Activated CD4-positive, alpha-beta T cell treated with anti-CD3 and anti-CD28 coated beads, Interleukin-2, amount 50 U/mL, for 16 hours (primary cell): Measurements from ENCODE around the gene SLC3A2.
"Not testable (repeated sequence)": the region's sequence is repeated elsewhere in the genome, so short reads cannot be mapped to it uniquely, and the experiment has no call there.

Source experiments
- DNase-seq: peaks from one replicate; pipeline ENCODE4 v3.0.0-alpha.2; 2020

Gene SLC3A2

GRCh38 chr11:62933750-62934495, 53.2 kb downstream of the SLC3A2 start:
- DNase-seq = no peak

GRCh38 chr11:62934496-62934785, 53.7 kb downstream of the SLC3A2 start:
- no peak for DNase-seq

- DNase-seq = not testable (repeated sequence)
Observed at GRCh38 chr11:62937528-62937927, 56.8 kb downstream of the SLC3A2 start.
